ENCODE data around the gene SLC25A33. TPM values are rescaled to one million over a fixed set of nuclear protein-coding genes. Genes with fewer than 3 reads are reported as not detected.

SLC25A33 gene
- total RNA-seq, 1 donor from 2014 or later: 5.7 TPM

GRCh38 chr1:9595156-9595967 lies 56.1 kb downstream of the SLC25A33 start:
- no peak for DNase-seq (ENCODE audit: missing footprints)
- intact Hi-C loops (cut with DNase I): no loop called here

GRCh38 chr1:9595968-9596340 lies 56.7 kb downstream of the SLC25A33 start:
- intact Hi-C loops (cut with DNase I): no loop called here
- DNase-seq (ENCODE audit: missing footprints): no peak
- ATAC-seq: no peak

More at GRCh38 chr1:9595156-9595967, 56.1 kb downstream of the SLC25A33 start:
- no peak for ATAC-seq

DNA sequence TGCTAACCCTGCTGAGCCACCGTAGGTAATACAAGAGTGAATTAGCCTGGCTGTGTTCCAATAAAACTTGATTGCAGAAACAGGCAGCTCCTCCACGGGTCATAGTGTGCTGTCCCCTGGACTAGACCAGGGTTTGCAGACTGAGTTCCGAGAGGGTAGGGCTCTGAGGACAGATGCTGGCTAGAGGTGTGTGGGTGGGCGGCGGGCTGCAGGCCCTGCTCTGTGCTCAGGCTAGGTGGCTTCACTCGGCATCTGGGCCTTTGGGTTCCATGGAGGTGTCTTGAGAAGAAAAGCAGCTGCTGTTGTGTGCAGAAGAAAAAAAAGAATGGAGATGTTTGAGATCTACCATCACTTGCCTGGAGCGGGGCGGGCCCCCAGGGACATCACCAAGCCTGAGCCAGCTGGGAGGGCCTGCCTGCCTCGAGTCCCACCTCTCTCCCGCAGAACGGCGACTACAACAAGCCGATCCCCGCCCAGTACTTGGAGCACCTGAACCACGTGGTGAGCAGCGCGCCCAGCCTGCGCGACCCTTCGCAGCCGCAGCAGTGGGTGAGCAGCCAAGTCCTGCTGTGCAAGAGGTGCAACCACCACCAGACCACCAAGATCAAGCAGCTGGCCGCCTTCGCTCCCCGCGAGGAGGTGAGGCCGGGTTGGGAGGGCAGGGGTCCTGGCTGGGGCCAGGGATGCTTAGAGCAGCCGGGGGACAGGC lies 57.3 kb downstream of the SLC25A33 start:
- DNase-seq (ENCODE audit: missing footprints) (no peak), ATAC-seq (peak; percentile 29)
- intact Hi-C loops (cut with DNase I): no loop called here

DNA sequence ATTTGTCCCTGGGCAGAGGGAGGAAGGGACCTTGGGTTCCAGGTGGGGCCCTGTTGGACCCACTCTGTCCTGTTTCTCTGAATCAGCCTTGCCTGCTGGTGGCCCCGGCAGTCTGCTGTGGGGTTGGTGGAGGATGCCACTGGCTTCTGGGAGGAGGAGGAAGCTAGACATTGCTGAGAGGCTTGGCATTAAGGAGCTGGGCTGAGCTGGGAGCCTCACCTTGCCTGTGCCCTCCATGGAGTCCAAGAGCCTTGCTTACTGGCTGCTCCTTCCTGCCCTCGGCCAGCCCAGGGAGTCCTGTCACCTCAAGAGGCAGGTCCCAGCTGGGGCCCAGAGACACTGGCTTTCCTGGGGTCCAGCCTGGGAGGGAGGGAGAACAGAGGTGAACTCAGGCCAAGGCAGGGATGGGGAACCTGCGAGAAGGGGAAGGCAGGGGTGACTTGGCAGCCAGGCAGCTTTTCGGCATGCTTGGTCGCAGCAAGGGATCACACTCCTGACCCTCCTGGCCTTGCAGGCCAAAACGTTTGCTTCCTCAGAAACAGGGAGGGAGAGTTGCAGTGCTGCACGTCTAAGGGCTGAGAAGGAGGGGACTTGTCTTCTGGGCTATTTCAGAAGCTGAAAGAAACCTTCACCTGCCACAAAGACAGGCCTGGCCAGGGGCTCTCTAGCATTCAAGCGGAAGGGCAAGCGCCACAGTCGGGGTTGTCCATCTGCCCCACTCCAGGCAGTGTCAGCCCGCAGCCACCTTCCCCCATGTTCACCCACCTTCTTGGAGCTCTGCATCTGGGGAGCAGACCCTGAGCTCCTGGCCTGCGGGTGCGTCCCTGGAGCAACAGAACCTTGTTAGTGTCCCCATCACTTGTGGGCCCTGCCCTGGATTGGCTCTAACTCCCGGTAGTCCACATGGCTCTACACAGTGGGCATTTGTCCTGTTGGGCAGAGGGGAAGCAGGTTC lies 58.4 kb downstream of the SLC25A33 start:
- ATAC-seq (no peak), DNase-seq (ENCODE audit: missing footprints) (no peak)
- intact Hi-C loops (cut with DNase I): no loop called here

GRCh38 chr1:9598316-9598700 lies 59.0 kb downstream of the SLC25A33 start:
- intact Hi-C loops (cut with DNase I): no loop called here
- DNase-seq (ENCODE audit: missing footprints) (no peak), ATAC-seq (no peak)

DNA sequence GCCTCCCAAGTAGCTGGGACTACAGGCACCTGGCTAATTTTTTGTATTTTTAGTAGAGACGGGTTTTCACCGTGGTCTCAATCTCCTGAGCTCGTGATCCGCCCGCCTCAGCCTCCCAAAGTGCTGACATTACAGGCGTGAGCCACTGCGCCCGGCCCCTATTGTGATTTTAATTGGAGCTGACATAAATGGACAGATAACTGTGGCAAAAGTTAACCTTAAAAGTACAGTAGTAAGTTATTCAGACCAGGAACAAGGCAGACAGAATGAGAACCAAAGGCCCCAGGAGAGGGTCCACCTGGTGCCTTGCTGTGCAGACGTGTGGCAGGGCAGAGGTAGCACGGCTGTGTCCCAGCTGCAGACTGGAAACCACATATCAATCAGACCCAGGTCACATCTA lies 60.5 kb downstream of the SLC25A33 start:
- intact Hi-C loops (cut with DNase I): no loop called here
- ATAC-seq (no peak), DNase-seq (ENCODE audit: missing footprints) (no peak)

DNA sequence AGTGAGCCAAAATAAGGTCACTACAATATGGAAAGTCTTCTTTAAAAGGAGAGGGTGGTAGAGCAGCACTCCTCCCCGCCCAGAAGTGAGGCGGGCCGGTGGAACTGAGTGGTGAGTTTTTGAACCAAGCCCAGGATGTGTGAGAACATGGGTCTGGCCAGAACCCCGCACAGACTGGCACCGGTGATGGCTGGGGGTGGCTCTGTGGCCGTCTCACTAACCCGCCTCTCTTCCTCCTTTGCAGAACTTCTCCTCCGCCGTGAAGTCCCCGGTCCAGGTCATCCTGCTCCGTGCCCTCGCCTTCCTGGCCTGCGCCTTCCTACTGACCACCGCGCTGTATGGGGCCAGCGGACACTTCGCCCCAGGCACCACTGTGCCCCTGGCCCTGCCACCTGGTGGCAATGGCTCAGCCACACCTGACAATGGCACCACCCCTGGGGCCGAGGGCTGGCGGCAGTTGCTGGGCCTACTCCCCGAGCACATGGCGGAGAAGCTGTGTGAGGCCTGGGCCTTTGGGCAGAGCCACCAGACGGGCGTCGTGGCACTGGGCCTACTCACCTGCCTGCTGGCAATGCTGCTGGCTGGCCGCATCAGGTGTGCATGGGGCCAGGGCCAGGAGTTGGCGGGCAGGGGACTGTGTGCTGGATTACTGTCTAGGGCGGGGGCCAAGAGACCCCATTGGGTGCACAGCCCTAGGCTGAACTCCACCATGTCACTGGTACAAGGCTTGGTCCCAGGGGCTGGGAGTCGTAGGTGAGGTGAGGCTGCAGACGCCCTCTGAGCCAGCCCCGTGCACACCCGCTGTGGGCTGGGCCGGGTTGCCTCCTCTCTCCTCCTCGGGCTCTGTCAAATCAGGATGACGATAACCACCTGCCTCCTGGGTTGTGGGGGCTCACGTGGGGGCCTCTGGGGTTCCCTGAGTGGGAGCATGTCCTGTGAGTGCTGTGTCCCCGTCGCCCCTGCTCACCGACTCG lies 61.9 kb downstream of the SLC25A33 start:
- no peak for ATAC-seq
- intact Hi-C loops (cut with DNase I): no loop called here
- DNase-seq (ENCODE audit: missing footprints): no peak

DNA sequence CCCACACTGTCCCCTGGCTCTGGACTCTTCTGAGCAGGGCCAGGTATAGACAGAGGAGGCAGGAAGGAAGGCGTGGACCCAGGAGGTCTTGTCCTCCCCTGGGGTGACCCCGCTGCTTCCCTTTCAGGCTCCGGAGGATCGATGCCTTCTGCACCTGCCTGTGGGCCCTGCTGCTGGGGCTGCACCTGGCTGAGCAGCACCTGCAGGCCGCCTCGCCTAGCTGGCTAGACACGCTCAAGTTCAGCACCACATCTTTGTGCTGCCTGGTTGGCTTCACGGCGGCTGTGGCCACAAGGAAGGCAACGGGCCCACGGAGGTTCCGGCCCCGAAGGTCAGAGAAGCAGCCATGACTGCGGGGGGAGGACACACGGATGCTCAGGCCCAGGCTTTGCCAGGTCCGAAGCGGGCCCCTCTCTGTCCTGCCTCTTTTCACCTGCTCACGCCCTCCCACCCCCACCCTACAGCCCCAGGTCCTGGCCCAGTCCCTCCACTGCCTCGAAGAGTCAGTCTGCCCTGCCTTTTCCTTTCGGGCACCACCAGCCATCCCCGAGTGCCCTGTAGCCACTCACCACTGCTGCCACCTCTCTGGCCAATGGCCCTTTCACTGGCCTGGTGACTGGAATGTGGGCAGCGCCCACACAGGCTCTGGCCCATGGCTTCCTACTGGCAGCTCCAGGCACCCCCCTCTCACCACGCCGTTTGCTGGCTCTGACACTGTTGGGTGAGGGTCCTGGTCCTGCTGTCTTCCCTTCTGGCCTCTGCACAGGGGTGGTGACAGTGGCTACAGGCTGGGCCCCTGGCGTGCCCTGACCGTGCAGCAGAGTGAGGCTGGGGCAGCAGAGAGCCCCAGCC lies 62.9 kb downstream of the SLC25A33 start:
- DNase-seq (ENCODE audit: missing footprints): no peak
- ATAC-seq: no peak
- intact Hi-C loops (cut with DNase I): no loop called here

DNA sequence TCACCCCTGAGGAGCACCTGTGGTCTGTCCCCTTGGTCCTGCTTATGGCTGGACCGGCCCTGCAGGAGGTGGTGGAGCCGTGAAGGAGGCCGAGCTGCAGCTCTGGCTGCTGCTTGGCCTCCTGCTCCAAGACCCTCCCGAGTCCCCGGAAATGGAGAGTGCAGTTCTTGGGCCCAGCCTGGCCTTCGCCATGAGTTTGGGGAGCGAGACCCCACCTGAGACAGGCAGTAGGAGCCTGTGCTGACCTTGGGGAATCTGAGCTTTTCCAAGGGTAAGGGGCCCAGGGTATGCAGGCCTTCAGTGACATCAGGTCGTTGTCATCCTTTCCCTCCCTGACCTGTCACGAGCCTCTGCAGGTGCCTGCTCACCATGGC lies 63.5 kb downstream of the SLC25A33 start:
- intact Hi-C loops (cut with DNase I): no loop called here
- DNase-seq (ENCODE audit: missing footprints) (no peak), ATAC-seq (no peak)

DNA sequence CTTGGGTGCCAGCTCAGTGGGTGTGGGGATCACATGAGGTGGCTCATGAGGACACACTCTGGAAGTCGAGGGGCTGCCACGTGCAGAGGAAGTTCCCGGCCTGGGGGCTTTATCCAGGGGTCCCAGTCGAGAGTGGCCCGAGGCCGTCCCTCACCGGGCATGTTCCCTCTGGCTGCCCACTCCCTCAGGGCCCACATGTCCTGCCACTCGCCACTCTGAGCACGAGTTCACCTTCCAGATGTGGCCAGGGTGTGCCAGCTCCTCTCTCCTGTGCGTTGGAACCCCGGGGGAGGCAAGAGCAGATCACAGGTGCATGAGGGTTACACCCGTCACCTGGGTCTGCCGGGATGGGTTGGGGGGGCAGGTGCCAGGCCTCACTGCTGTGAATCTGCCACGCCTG lies 64.0 kb downstream of the SLC25A33 start:
- intact Hi-C loops (cut with DNase I): no loop called here
- DNase-seq (ENCODE audit: missing footprints): no peak
- no peak for ATAC-seq

DNA sequence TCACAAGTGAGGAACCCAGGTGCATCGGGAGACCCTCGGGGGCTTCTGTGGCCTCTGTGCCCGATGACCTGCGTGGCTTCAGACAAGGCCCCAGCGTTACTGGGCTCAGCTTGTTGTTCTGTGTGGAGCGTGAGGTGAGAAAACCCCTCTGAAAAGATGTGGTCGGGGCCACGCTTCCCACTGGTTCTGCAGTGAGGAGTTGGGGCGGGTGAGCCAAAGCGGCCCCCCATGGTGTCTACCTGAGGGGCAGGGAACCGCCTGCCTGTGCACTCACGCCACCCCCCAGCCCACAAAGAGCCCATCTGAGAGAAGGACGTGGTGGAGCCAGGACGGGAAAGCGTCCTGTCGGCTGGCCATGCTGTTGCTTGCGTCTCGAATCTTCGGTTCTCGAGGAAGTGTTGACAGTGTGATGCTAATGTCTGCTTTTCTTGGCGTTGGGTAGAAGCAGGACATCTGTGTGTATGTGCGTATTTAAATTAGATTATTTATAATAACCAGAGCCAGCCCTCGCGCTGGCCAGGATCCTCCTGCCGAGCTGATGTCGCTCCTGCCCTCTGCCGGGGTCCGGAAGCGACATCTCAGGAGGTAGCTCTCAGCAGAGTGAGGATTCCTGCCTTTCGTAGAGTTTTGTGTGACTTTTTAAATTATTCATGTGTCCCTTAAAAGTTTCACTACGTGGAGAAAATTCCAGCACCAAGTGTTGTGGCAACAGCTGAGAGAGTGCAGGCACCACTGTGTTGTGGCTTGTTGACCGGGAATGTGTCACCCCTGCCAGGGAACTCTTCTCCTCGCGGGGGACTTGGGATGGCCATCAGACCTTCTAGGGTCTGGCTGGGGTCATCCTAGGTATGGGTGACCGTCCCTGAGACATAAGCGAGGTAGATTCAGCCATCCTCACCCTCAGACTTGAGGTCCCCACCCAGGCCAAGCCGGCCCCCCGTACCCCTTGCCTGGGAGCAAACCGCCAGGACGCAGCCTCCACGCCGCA lies 64.8 kb downstream of the SLC25A33 start:
- intact Hi-C loops (cut with DNase I): no loop called here
- no peak for ATAC-seq
- no peak for DNase-seq (ENCODE audit: missing footprints)

GRCh38 chr1:9604836-9605235 lies 65.6 kb downstream of the SLC25A33 start:
- no peak for DNase-seq (ENCODE audit: missing footprints)
- intact Hi-C loops (cut with DNase I): no loop called here
- ATAC-seq: no peak

- DNase-seq (ENCODE audit: missing footprints): no peak
- ATAC-seq: no peak
- intact Hi-C loops (cut with DNase I): no loop called here
Measured at GRCh38 chr1:9605946-9606455, 66.7 kb downstream of the SLC25A33 start.

GRCh38 chr1:9606458-9606857 lies 67.2 kb downstream of the SLC25A33 start:
- no peak for ATAC-seq
- DNase-seq (ENCODE audit: missing footprints): no peak
- intact Hi-C loops (cut with DNase I): no loop called here

DNA sequence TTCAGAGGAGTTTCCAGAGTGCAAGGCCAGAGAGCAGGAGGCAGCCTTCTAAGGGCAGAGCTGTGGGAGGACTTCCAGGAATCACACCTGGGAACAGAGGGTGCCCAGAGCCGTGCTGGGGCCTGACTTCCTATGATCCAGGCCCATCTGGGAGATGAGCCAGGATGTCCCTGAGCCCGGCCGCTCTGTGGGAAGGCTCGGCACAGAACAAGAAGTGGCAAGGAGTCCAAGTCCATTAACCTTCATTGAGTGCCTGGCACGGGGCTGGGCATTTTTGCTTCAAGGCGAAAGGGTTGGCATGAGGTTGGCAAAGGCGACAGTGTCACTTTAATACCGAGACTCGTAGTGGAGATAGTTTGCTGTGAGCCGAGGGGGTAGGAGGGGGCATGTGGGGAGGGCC lies 67.7 kb downstream of the SLC25A33 start:
- intact Hi-C loops (cut with DNase I): no loop called here
- ATAC-seq (peak; percentile 57), DNase-seq (ENCODE audit: missing footprints) (no peak)

GRCh38 chr1:9607352-9607751 lies 68.1 kb downstream of the SLC25A33 start:
- DNase-seq (ENCODE audit: missing footprints): no peak
- no peak for ATAC-seq
- intact Hi-C loops (cut with DNase I): no loop called here
